Calu3 (cell line): ENCODE results near the gene SMARCA1. TPM values are rescaled to one million over a fixed set of nuclear protein-coding genes. Genes with fewer than 3 reads are reported as not detected.
"Not testable (repeated sequence)": the region's sequence is repeated elsewhere in the genome, so short reads cannot be mapped to it uniquely, and the experiment has no call there.

Experiments used
- BruUV-seq: library from RNA; stranded (reverse); fragments of 400-500 nt; replicated peaks from 2 replicates; lab custom pipeline; 2021; lab: Mats Ljungman, UMichigan
- CTCF ChIA-PET: fragments of 300-600 bp; sonication (Branson Sonifier 250); formaldehyde crosslinking; loops from one replicate; lab custom pipeline; 2022; ENCODE audit warnings: antibody characterized with exemption; lab: Charles Lee
- DNase-seq: peaks from one replicate; pipeline ENCODE4 v3.0.0; 2022
- H3K27ac Mint-ChIP-seq: one replicate; pipeline ENCODE4 v1.8.0; 2022; ENCODE audit warnings: mixed read lengths; ENCODE audit not compliant: unreplicated experiment
- H3K27me3 Mint-ChIP-seq: one replicate; pipeline ENCODE4 v1.8.0; 2022; ENCODE audit warnings: mixed read lengths; ENCODE audit not compliant: unreplicated experiment
- H3K36me3 Mint-ChIP-seq: one replicate; pipeline ENCODE4 v1.8.0; 2022; ENCODE audit warnings: mild to moderate bottlenecking, moderate library complexity, mixed read lengths; ENCODE audit not compliant: insufficient read depth, unreplicated experiment
- H3K4me1 Mint-ChIP-seq: one replicate; pipeline ENCODE4 v1.8.0; 2022; ENCODE audit warnings: mild to moderate bottlenecking, low read depth, mixed read lengths; ENCODE audit not compliant: unreplicated experiment
- H3K4me3 Mint-ChIP-seq: one replicate; pipeline ENCODE4 v1.8.0; 2022; ENCODE audit warnings: mild to moderate bottlenecking, low read depth, moderate library complexity, mixed read lengths; ENCODE audit not compliant: unreplicated experiment
- H3K9me3 Mint-ChIP-seq: one replicate; pipeline ENCODE4 v1.8.0; 2022; ENCODE audit warnings: low read depth, mixed read lengths; ENCODE audit not compliant: unreplicated experiment
- CTCF ChIP-seq: fragments of 200-600 bp; IDR thresholded peaks from one replicate; pipeline ENCODE4 v1.8.0; 2022; ENCODE audit warnings: antibody characterized with exemption; ENCODE audit not compliant: unreplicated experiment
- intact Hi-C: fragments of 100-400 bp; cut with micrococcal nuclease; formaldehyde crosslinking; loops from one replicate; pipeline ENCODE4 v1.10.0; 2022; ENCODE audit not compliant: unreplicated experiment
- total RNA-seq: library from RNA; stranded (reverse); gene quantifications from 2 replicates; pipeline ENCODE4 v1.2.3, GENCODE V29; 2022

SMARCA1 gene
- total RNA-seq, 1 experiment from 2014 or later, result 11.0 TPM

GRCh38 chrX:129565046-129565650 lies 41.9 kb upstream of the SMARCA1 start:
- intact Hi-C loops, result no loop called here
- no peaks in the 10 kb centered on the region for H3K4me1 Mint-ChIP-seq
- BruUV-seq, result no TSS peak
- H3K9me3 Mint-ChIP-seq, result no peaks in the 10 kb centered on the region
- TF ChIP-seq CTCF, result no peak
- CTCF ChIA-PET, result interaction anchor here (0.5 kb wide), 1 partner anchor 25 kb away, joined by 8 read pairs; the partner anchor contains the start of gene OCRL
- no peak overlapping the region for H3K4me3 Mint-ChIP-seq
- DNase-seq, result no peak
- no peaks in the 10 kb centered on the region for H3K27me3 Mint-ChIP-seq
- H3K27ac Mint-ChIP-seq, result peak overlapping the region; percentile 1
- peaks cover 8% of the 10 kb centered on the region for H3K36me3 Mint-ChIP-seq

- intact Hi-C loops, H3K4me1 Mint-ChIP-seq, H3K27me3 Mint-ChIP-seq, H3K4me3 Mint-ChIP-seq, H3K36me3 Mint-ChIP-seq, BruUV-seq, CTCF ChIA-PET, H3K9me3 Mint-ChIP-seq, H3K27ac Mint-ChIP-seq, DNase-seq: not testable (repeated sequence)
These were observed 41.1 kb upstream of the SMARCA1 start for GRCh38 chrX:129564345-129564744.

- TF ChIP-seq CTCF, result no peak
- Mint-ChIP-seq H3K36me3 (no peaks in the 10 kb centered on the region), H3K4me3 (no peak overlapping the region), H3K9me3 (no peaks in the 10 kb centered on the region), H3K27ac (no peak overlapping the region), H3K4me1 (no peaks in the 10 kb centered on the region), H3K27me3 (no peaks in the 10 kb centered on the region)
- CTCF ChIA-PET, result no interaction called here
- intact Hi-C loops, result no loop called here
- no peak for DNase-seq
- no TSS peak for BruUV-seq
These were observed 38.2 kb upstream of the SMARCA1 start for GRCh38 chrX:129561453-129561852.

GRCh38 chrX:129559783-129560182 lies 36.5 kb upstream of the SMARCA1 start:
- no peak for DNase-seq
- no peak overlapping the region for H3K27ac Mint-ChIP-seq
- no peaks in the 10 kb centered on the region for H3K9me3 Mint-ChIP-seq
- TF ChIP-seq CTCF, result no peak
- CTCF ChIA-PET, result no interaction called here
- no peak overlapping the region for H3K4me3 Mint-ChIP-seq
- H3K4me1 Mint-ChIP-seq, result no peaks in the 10 kb centered on the region
- no TSS peak for BruUV-seq
- intact Hi-C loops, result no loop called here
- H3K27me3 Mint-ChIP-seq, result no peaks in the 10 kb centered on the region
- H3K36me3 Mint-ChIP-seq, result no peaks in the 10 kb centered on the region

- no TSS peak for BruUV-seq
- intact Hi-C loops, result no loop called here
- no peak overlapping the region for H3K27ac Mint-ChIP-seq
- no peaks in the 10 kb centered on the region for H3K9me3 Mint-ChIP-seq
- no peak overlapping the region for H3K4me3 Mint-ChIP-seq
- no peak for DNase-seq
- CTCF ChIA-PET, result no interaction called here
- no peaks in the 10 kb centered on the region for H3K27me3 Mint-ChIP-seq
- H3K36me3 Mint-ChIP-seq, result no peaks in the 10 kb centered on the region
- H3K4me1 Mint-ChIP-seq, result no peaks in the 10 kb centered on the region
- TF ChIP-seq CTCF, result no peak
These were observed 34.7 kb upstream of the SMARCA1 start for GRCh38 chrX:129557844-129558480.
